Spleen (tissue), 11 donors: ENCODE measurements around the gene PEX5L. TPM values are rescaled to one million over a fixed set of nuclear protein-coding genes. Genes with fewer than 3 reads are reported as not detected.

ENCODE experiments used
- DNase-seq: peaks from one replicate; pipeline ENCODE4 v3.0.0-alpha.2; 2020
- H3K27ac ChIP-seq, 8 donors: fragments of 200-600 bp; sonication (generic) in 7 of 8; 1 replicate in 4 of 8; 2 replicates in 4 of 8; pipeline versions ENCODE4 v1.5.0 to v1.8.0; 2016 to 2021; ENCODE audit warnings: inconsistent platforms in 4 of 8, mild to moderate bottlenecking in 4 of 8, moderate library complexity in 1 of 8
- H3K27me3 ChIP-seq, 7 donors: fragments of 200-600 bp; sonication (generic) in 6 of 7; replicated peaks in 1 of 7; 1 replicate in 4 of 7; 2 replicates in 3 of 7; pipeline versions ENCODE4 v1.5.0 to v1.8.0; 2016 to 2021; ENCODE audit warnings: inconsistent platforms in 3 of 7, mild to moderate bottlenecking in 1 of 7
- H3K36me3 ChIP-seq, 6 donors: fragments of 200-600 bp; sonication (generic) in 5 of 6; 1 replicate in 4 of 6; 2 replicates in 2 of 6; pipeline versions ENCODE4 v1.5.0 to v1.8.0; 2016 to 2021; ENCODE audit warnings: inconsistent platforms in 2 of 6
- H3K4me1 ChIP-seq, 6 donors: fragments of 200-600 bp; sonication (generic) in 5 of 6; 1 replicate in 3 of 6; 2 replicates in 3 of 6; pipeline versions ENCODE4 v1.5.0 to v1.8.0; 2016 to 2021; ENCODE audit warnings: inconsistent platforms in 3 of 6
- H3K4me3 ChIP-seq, 8 donors: fragments of 200-600 bp; sonication (generic) in 7 of 8; 1 replicate in 4 of 8; 2 replicates in 4 of 8; pipeline versions ENCODE4 v1.5.0 to v1.8.0; 2016 to 2021; ENCODE audit warnings: inconsistent platforms in 4 of 8, mild to moderate bottlenecking in 4 of 8, moderate library complexity in 2 of 8
- H3K9me3 ChIP-seq, 8 donors: fragments of 200-600 bp; sonication (generic) in 7 of 8; 1 replicate in 4 of 8; 2 replicates in 4 of 8; pipeline versions ENCODE4 v1.5.0 to v1.8.0; 2016 to 2021; ENCODE audit warnings: inconsistent platforms in 4 of 8
- POLR2A ChIP-seq, 3 donors: fragments of 450-650 bp; IDR thresholded peaks; one replicate each; pipeline ENCODE4 v1.5.1; 2017; ENCODE audit warnings: antibody characterized with exemption in 3 of 3, mild to moderate bottlenecking in 1 of 3
- POLR2AphosphoS5 ChIP-seq, 3 donors: sonication (generic); formaldehyde crosslinking; IDR thresholded peaks; one replicate each; pipeline ENCODE4 v1.5.1; 2017; ENCODE audit warnings: antibody characterized with exemption in 3 of 3
- WGBS, 5 donors: extraction: QIAGEN DNeasy Blood & Tissue Kit in 3 of 5; methylation state at CpG; one replicate each; pipeline versions ENCODE4 v1.1.5 to v1.1.7; 2013 to 2018; 5-methylcytosine and 5-hydroxymethylcytosine counted together
- intact Hi-C: fragments of 100-400 bp; cut with DNase I; formaldehyde crosslinking; loops from one replicate; pipeline ENCODE4 v1.15.0; 2023; ENCODE audit warnings: low total_unique reads
- polyA plus RNA-seq, 3 donors: library from polyadenylated mRNA; stranded (reverse); fragments of 200-250 nt; gene quantifications; one replicate each; pipeline ENCODE4 v1.2.1, GENCODE V29; 2013
- total RNA-seq, 7 donors: library from RNA; depleted of rRNA in 3 of 7; stranded (reverse); fragments of >200 nt in 3 of 7; fragmentation: NEBNext Ultra II Directional in 4 of 7; extraction: Animal tissue kit (Norgen Biotek cat#: 25700) in 4 of 7; gene quantifications; one replicate each; pipeline versions ENCODE4 v1.1.0 to v1.2.1, GENCODE V29; 2016 to 2021
- TF ChIP-seq, protein P1 (sequence below), 11 experiments: fragments of 200-600 bp in 7 of 11; fragments of 450-650 bp in 4 of 11; sonication (generic) in 4 of 11; IDR thresholded peaks in 8 of 11; conservative IDR thresholded peaks in 3 of 11; 1 replicate in 7 of 11; 2 replicates in 4 of 11; pipeline versions ENCODE4 v1.4.0 to v1.8.0; 2016 to 2021; ENCODE audit warnings: antibody characterized with exemption in 11 of 11, inconsistent platforms in 4 of 11, mild to moderate bottlenecking in 1 of 11
- donor health status: healthy with polysubstance abuse.
- donor health status: DM: no; HTN: no; CAD: no; lungs with moderate emphysema.
- donor health status: DM: no; HTN: no; CAD: no.
- donor health status: Bipolar disorder and iron deficiency.
- donor health status: healthy.
- donor health status: DM: no; HTN: no; CAD: no.
- donor health status: DM: yes; HTN: yes; CAD: no.

PEX5L gene
- total and polyA plus RNA-seq, 10 donors = under 0.01 to 0.55 (median 0.02) TPM; not detected in 7

DNA sequence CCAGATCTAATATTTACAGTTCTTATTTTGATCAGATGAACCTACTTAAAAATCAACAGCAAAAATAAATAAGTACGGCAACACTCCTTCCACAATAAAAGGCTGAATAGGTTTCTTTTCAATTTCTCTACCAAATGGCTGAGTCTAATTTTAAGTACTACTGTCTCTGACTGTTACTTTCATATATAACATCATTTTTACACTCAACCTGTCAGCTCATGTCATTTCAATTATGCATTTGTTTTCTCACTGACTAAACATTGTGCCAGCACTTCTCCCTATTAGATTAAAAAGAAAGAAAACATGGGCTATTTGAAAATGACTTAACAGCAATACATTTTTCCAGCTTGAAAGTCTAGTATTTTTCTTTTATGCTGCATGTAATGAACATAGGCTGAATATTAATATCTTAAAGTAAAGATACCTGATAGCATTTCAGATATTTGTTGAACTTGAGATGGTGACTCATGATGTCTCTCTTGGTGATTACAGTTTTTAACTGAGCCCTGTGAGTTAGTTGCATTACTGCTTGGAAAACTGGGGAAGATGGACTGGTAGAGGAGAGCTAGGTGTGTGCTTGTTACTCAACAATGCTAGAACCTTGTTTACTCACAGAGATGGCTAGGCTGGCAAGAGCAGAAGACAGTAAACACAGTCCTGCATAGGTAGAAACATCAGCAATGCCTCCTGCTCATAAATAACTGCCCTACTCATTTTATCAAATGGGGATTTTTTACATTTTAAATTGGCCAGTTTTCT, 73.9 kb downstream of the PEX5L start:
- no peaks in the 10 kb centered on the region for H3K36me3 ChIP-seq
- H3K27ac ChIP-seq = no peak overlapping the region
- H3K4me3 ChIP-seq = no peak overlapping the region
- H3K27me3 ChIP-seq = peaks cover 0 to 57% (median 0%) of the 10 kb centered on the region in 7 donors
- no peaks in the 10 kb centered on the region for H3K9me3 ChIP-seq
- intact Hi-C loops = no loop called here
- no peak for TF ChIP-seq POLR2A (IDR thresholded peaks at IDR 0.05)
- no peak for TF ChIP-seq POLR2AphosphoS5 (IDR thresholded peaks at IDR 0.05)
- TF ChIP-seq, protein P1, sequence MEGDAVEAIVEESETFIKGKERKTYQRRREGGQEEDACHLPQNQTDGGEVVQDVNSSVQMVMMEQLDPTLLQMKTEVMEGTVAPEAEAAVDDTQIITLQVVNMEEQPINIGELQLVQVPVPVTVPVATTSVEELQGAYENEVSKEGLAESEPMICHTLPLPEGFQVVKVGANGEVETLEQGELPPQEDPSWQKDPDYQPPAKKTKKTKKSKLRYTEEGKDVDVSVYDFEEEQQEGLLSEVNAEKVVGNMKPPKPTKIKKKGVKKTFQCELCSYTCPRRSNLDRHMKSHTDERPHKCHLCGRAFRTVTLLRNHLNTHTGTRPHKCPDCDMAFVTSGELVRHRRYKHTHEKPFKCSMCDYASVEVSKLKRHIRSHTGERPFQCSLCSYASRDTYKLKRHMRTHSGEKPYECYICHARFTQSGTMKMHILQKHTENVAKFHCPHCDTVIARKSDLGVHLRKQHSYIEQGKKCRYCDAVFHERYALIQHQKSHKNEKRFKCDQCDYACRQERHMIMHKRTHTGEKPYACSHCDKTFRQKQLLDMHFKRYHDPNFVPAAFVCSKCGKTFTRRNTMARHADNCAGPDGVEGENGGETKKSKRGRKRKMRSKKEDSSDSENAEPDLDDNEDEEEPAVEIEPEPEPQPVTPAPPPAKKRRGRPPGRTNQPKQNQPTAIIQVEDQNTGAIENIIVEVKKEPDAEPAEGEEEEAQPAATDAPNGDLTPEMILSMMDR (IDR thresholded peaks at IDR 0.05 in 8 of 11, conservative IDR thresholded peaks at IDR 0.05 in 3 of 11) = no peak
- DNase-seq = no peak
- H3K4me1 ChIP-seq = no peaks in the 10 kb centered on the region
- 88 to 100% (median 93%) methylated on average over 1 of the region's 1 CpG for WGBS, 5 donors

GRCh38 chr3:179961703-179962078, 75.0 kb downstream of the PEX5L start:
- Histone ChIP-seq H3K36me3 (no peaks in the 10 kb centered on the region), H3K4me1 (peaks cover 0 to 7% (median 2%) of the 10 kb centered on the region in 6 donors), H3K9me3 (no peaks in the 10 kb centered on the region), H3K27me3 (peaks cover 0 to 54% (median 0%) of the 10 kb centered on the region in 7 donors), H3K27ac (no peak overlapping the region), H3K4me3 (no peak overlapping the region)
- 48 to 73% (median 62%) methylated on average over 5 of the region's 5 CpGs for WGBS, 5 donors
- intact Hi-C loops = no loop called here
- TF ChIP-seq, protein P1 (IDR thresholded peaks at IDR 0.05 in 8 of 11, conservative IDR thresholded peaks at IDR 0.05 in 3 of 11) = no peak
- TF ChIP-seq POLR2A (IDR thresholded peaks at IDR 0.05) (no peak), POLR2AphosphoS5 (IDR thresholded peaks at IDR 0.05) (no peak)
- no peak for DNase-seq

GRCh38 chr3:179961071-179961702, 75.5 kb downstream of the PEX5L start:
- Histone ChIP-seq H3K27ac (no peak overlapping the region), H3K4me1 (peaks cover 0 to 11% (median 2%) of the 10 kb centered on the region in 6 donors), H3K9me3 (no peaks in the 10 kb centered on the region), H3K27me3 (peaks cover 0 to 50% (median 0%) of the 10 kb centered on the region in 7 donors), H3K4me3 (no peak overlapping the region), H3K36me3 (no peaks in the 10 kb centered on the region)
- DNase-seq = no peak
- no peak for TF ChIP-seq POLR2AphosphoS5 (IDR thresholded peaks at IDR 0.05)
- TF ChIP-seq POLR2A (IDR thresholded peaks at IDR 0.05) = no peak
- TF ChIP-seq, protein P1 (IDR thresholded peaks at IDR 0.05 in 8 of 11, conservative IDR thresholded peaks at IDR 0.05 in 3 of 11) = no peak
- intact Hi-C loops = no loop called here
- 49 to 68% (median 56%) methylated on average over 6 of the region's 6 CpGs for whole genome bisulfite sequencing, 5 donors

GRCh38 chr3:179958759-179959158, 78.0 kb downstream of the PEX5L start:
- intact Hi-C loops = no loop called here
- no peaks in the 10 kb centered on the region for H3K9me3 ChIP-seq
- H3K4me3 ChIP-seq = no peak overlapping the region
- H3K27me3 ChIP-seq = peaks cover 0 to 40% (median 0%) of the 10 kb centered on the region in 7 donors
- H3K27ac ChIP-seq = no peak overlapping the region
- H3K36me3 ChIP-seq = no peaks in the 10 kb centered on the region
- TF ChIP-seq, protein P1 (IDR thresholded peaks at IDR 0.05 in 8 of 11, conservative IDR thresholded peaks at IDR 0.05 in 3 of 11) = no peak
- TF ChIP-seq POLR2AphosphoS5 (IDR thresholded peaks at IDR 0.05) (no peak), POLR2A (IDR thresholded peaks at IDR 0.05) (no peak)
- no peak for DNase-seq
- 78 to 95% (median 90%) methylated on average over 9 of the region's 9 CpGs for WGBS, 5 donors
- peaks cover 0 to 15% (median 2%) of the 10 kb centered on the region in 6 donors for H3K4me1 ChIP-seq
